GM23248 (cell line): ENCODE measurements around the gene TCF4. TPM values are rescaled to one million over a fixed set of nuclear protein-coding genes. Genes with fewer than 3 reads are reported as not detected.

Experiments
- DNase-seq: peaks from one replicate; pipeline ENCODE4 v3.0.0-alpha.2; 2015
- H2AFZ ChIP-seq: fragments of 200-600 bp; sonication (generic); 2 replicates; pipeline ENCODE4 v1.6.1; 2016; ENCODE audit warnings: antibody characterized with exemption
- H3F3A ChIP-seq: fragments of 200-600 bp; sonication (generic); 2 replicates; pipeline ENCODE4 v1.6.1; 2016; ENCODE audit warnings: mild to moderate bottlenecking, antibody characterized with exemption, mixed run types; ENCODE audit not compliant: insufficient read depth
- H3K27ac ChIP-seq: fragments of 200-600 bp; sonication (generic); 2 replicates; pipeline ENCODE4 v1.5.1; 2016; ENCODE audit warnings: mild to moderate bottlenecking
- H3K27me3 ChIP-seq: fragments of 200-600 bp; sonication (generic); replicated peaks from 2 replicates; pipeline ENCODE4 v1.6.1; 2016; ENCODE audit warnings: mild to moderate bottlenecking; ENCODE audit not compliant: insufficient read depth
- H3K36me3 ChIP-seq: fragments of 200-600 bp; sonication (generic); 2 replicates; pipeline ENCODE4 v1.6.1; 2016; ENCODE audit warnings: low read depth, mild to moderate bottlenecking
- H3K4me1 ChIP-seq: fragments of 200-600 bp; sonication (generic); 2 replicates; pipeline ENCODE4 v1.6.1; 2016; ENCODE audit warnings: mild to moderate bottlenecking; ENCODE audit not compliant: insufficient read depth
- H3K4me2 ChIP-seq: fragments of 200-600 bp; sonication (generic); one replicate; pipeline ENCODE4 v1.6.1; 2016; ENCODE audit warnings: mild to moderate bottlenecking; ENCODE audit not compliant: unreplicated experiment
- H3K4me3 ChIP-seq: fragments of 200-600 bp; sonication (generic); 2 replicates; pipeline ENCODE4 v1.5.1; 2016; ENCODE audit warnings: mild to moderate bottlenecking
- H3K79me2 ChIP-seq: fragments of 200-600 bp; sonication (generic); 2 replicates; pipeline ENCODE4 v1.6.1; 2016; ENCODE audit warnings: mild to moderate bottlenecking; ENCODE audit not compliant: insufficient read depth
- H3K9ac ChIP-seq: fragments of 200-600 bp; sonication (generic); 2 replicates; pipeline ENCODE4 v1.6.1; 2016; ENCODE audit warnings: mild to moderate bottlenecking
- H3K9me2 ChIP-seq: fragments of 200-600 bp; sonication (generic); 2 replicates; pipeline ENCODE4 v1.6.1; 2016; ENCODE audit warnings: mixed run types, mild to moderate bottlenecking, moderate library complexity; ENCODE audit not compliant: insufficient read depth
- H3K9me3 ChIP-seq: fragments of 200-600 bp; sonication (generic); one replicate; pipeline ENCODE4 v1.6.1; 2017; ENCODE audit warnings: low read depth
- H4K20me1 ChIP-seq: fragments of 200-600 bp; sonication (generic); 2 replicates; pipeline ENCODE4 v1.6.0; 2016; ENCODE audit not compliant: insufficient read depth
- EZH2 ChIP-seq: fragments of 200-600 bp; sonication (generic); IDR thresholded peaks from 2 replicates; pipeline ENCODE4 v1.6.1; 2018; ENCODE audit warnings: antibody characterized with exemption, mild to moderate bottlenecking; ENCODE audit not compliant: insufficient read depth, poor library complexity, severe bottlenecking
- EZH2phosphoT487 ChIP-seq: fragments of 200-600 bp; sonication (generic); IDR thresholded peaks from 2 replicates; pipeline ENCODE4 v1.6.1; 2018; ENCODE audit warnings: antibody characterized with exemption, moderate library complexity, mild to moderate bottlenecking, low read depth; ENCODE audit not compliant: insufficient read depth
- WGBS, 2 experiments: methylation state at CpG; one replicate each; pipeline ENCODE4 v1.1.6; 2015 to 2017; ENCODE audit warnings: low lambda C conversion rate in 2 of 2, low coverage in 1 of 2; ENCODE audit errors: missing lambda C conversion rate in 2 of 2; 5-methylcytosine and 5-hydroxymethylcytosine counted together
- in situ Hi-C: fragments of 300-500 bp; cut with MboI; formaldehyde crosslinking; loops from 2 replicates; pipeline ENCODE4 v1.15.0; 2020
- polyA plus RNA-seq: library from polyadenylated mRNA; unstranded; fragments of >200 nt; fragmentation: Nextera tagmentation; extraction: Ambion mirVana; gene quantifications from 2 replicates; pipeline ENCODE4 v1.2.1, GENCODE V29; 2016
- total RNA-seq: library from RNA; depleted of rRNA; stranded (reverse); fragments of >200 nt; shearing (Covaris generic); gene quantifications from 2 replicates; pipeline ENCODE4 v1.2.3, GENCODE V29; 2014

Gene TCF4
- total and polyA plus RNA-seq, 2 experiments from 2014 or later: 54.5 to 59.3 TPM

DNA sequence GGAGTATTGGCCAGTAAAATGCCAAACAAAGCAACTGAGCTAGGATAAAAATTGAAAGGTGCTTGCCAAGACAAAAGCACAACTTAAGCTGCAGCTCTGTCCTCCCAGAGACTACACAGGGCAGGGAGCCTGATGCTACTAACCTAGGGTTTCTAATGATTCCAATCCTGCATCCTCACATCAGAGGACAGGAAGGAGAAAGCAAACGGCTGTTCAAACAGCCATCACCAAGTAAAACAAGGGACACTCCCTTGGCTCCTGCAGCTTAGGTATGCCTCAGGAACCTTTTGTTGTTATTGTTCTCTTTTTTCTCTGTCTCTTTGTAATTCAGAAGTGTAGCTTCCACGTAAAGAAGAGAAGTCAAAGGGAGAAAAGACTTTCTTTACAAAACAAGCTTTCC, 99.5 kb downstream of the TCF4 start:
- TF ChIP-seq EZH2 (no peak), EZH2phosphoT487 (no peak)
- DNase-seq: no peak
- Histone ChIP-seq H3K9ac (no peak overlapping the region), H3K27ac (no peak overlapping the region), H3K4me1 (peaks cover 22% of the 10 kb centered on the region), H3K4me3 (no peak overlapping the region), H3K4me2 (no peak overlapping the region), H3K36me3 (no peaks in the 10 kb centered on the region), H3K27me3 (no peaks in the 10 kb centered on the region), H3F3A (peaks cover 10% of the 10 kb centered on the region), H3K79me2 (peaks cover 97% of the 10 kb centered on the region), H3K9me3 (no peaks in the 10 kb centered on the region), H2AFZ (no peak overlapping the region), H4K20me1 (no peaks in the 10 kb centered on the region), H3K9me2 (no peaks in the 10 kb centered on the region)
- in situ Hi-C loops: no loop called here
- 60 to 65% methylated on average over 2 of the region's 2 CpGs for WGBS, 2 experiments

- no peak overlapping the region for H2AFZ ChIP-seq
- H3K9ac ChIP-seq: no peak overlapping the region
- no peaks in the 10 kb centered on the region for H3K9me3 ChIP-seq
- peaks cover 10% of the 10 kb centered on the region for H3F3A ChIP-seq
- DNase-seq: no peak
- no peak overlapping the region for H3K4me2 ChIP-seq
- H3K27me3 ChIP-seq: no peaks in the 10 kb centered on the region
- no peak for TF ChIP-seq EZH2
- no peak for TF ChIP-seq EZH2phosphoT487
- 85 to 88% methylated on average over 4 of the region's 4 CpGs for WGBS, 2 experiments
- H3K4me3 ChIP-seq: no peak overlapping the region
- no peaks in the 10 kb centered on the region for H4K20me1 ChIP-seq
- H3K27ac ChIP-seq: no peak overlapping the region
- in situ Hi-C loops: no loop called here
- no peaks in the 10 kb centered on the region for H3K36me3 ChIP-seq
- peaks cover 22% of the 10 kb centered on the region for H3K4me1 ChIP-seq
- H3K79me2 ChIP-seq: peaks cover 97% of the 10 kb centered on the region
- H3K9me2 ChIP-seq: no peaks in the 10 kb centered on the region
These were observed 100.0 kb downstream of the TCF4 start for GRCh38 chr18:55487997-55488396.

GRCh38 chr18:55486936-55487335, 101.1 kb downstream of the TCF4 start:
- no peak overlapping the region for H3K4me3 ChIP-seq
- H3K79me2 ChIP-seq: peaks cover 93% of the 10 kb centered on the region
- H3K4me1 ChIP-seq: peaks cover 22% of the 10 kb centered on the region
- TF ChIP-seq EZH2 (no peak), EZH2phosphoT487 (no peak)
- no peak overlapping the region for H3K4me2 ChIP-seq
- H3K36me3 ChIP-seq: no peaks in the 10 kb centered on the region
- no peaks in the 10 kb centered on the region for H3K27me3 ChIP-seq
- no peak for DNase-seq
- in situ Hi-C loops: no loop called here
- H4K20me1 ChIP-seq: no peaks in the 10 kb centered on the region
- H3K9ac ChIP-seq: no peak overlapping the region
- no peaks in the 10 kb centered on the region for H3K9me2 ChIP-seq
- no peaks in the 10 kb centered on the region for H3K9me3 ChIP-seq
- H2AFZ ChIP-seq: no peak overlapping the region
- peaks cover 10% of the 10 kb centered on the region for H3F3A ChIP-seq
- no peak overlapping the region for H3K27ac ChIP-seq
- WGBS, 2 experiments: 97 to 100% methylated on average over 3 of the region's 3 CpGs

GRCh38 chr18:55485666-55486065, 102.3 kb downstream of the TCF4 start:
- peaks cover 22% of the 10 kb centered on the region for H3K4me1 ChIP-seq
- WGBS, 2 experiments: 20 to 28% methylated on average over 2 of the region's 2 CpGs
- H3K79me2 ChIP-seq: peaks cover 93% of the 10 kb centered on the region
- peak overlapping the region; percentile 41 for H3K27ac ChIP-seq
- H3K9me3 ChIP-seq: no peaks in the 10 kb centered on the region
- no peaks in the 10 kb centered on the region for H3K9me2 ChIP-seq
- in situ Hi-C loops: no loop called here
- peak overlapping the region; percentile 74 for H3K4me2 ChIP-seq
- no peaks in the 10 kb centered on the region for H3K27me3 ChIP-seq
- no peak overlapping the region for H3K9ac ChIP-seq
- DNase-seq: peak; percentile 87
- H2AFZ ChIP-seq: no peak overlapping the region
- H4K20me1 ChIP-seq: no peaks in the 10 kb centered on the region
- peaks cover 10% of the 10 kb centered on the region for H3F3A ChIP-seq
- H3K4me3 ChIP-seq: peak overlapping the region; percentile 46
- TF ChIP-seq EZH2 (no peak), EZH2phosphoT487 (no peak)
- H3K36me3 ChIP-seq: no peaks in the 10 kb centered on the region

GRCh38 chr18:55484773-55485172, 103.2 kb downstream of the TCF4 start:
- no peak for TF ChIP-seq EZH2
- TF ChIP-seq EZH2phosphoT487: no peak
- WGBS, 2 experiments: 92 to 95% methylated on average over 2 of the region's 2 CpGs
- H3K79me2 ChIP-seq: peaks cover 94% of the 10 kb centered on the region

More at GRCh38 chr18:55484773-55485172, 103.2 kb downstream of the TCF4 start:
- no peaks in the 10 kb centered on the region for H3K27me3 ChIP-seq
- H3K36me3 ChIP-seq: no peaks in the 10 kb centered on the region
- no peak overlapping the region for H3K4me2 ChIP-seq
- H3K9me2 ChIP-seq: no peaks in the 10 kb centered on the region
- H3F3A ChIP-seq: peaks cover 10% of the 10 kb centered on the region
- H2AFZ ChIP-seq: no peak overlapping the region
- H4K20me1 ChIP-seq: no peaks in the 10 kb centered on the region
- no peak overlapping the region for H3K4me3 ChIP-seq
- peaks cover 22% of the 10 kb centered on the region for H3K4me1 ChIP-seq
- H3K27ac ChIP-seq: no peak overlapping the region
- DNase-seq: no peak
- H3K9me3 ChIP-seq: no peaks in the 10 kb centered on the region
- H3K9ac ChIP-seq: no peak overlapping the region
- in situ Hi-C loops: no loop called here
